Activated naive CD4-positive, alpha-beta T cell treated with anti-CD3 and anti-CD28 coated beads, Interleukin-2, amount 10 ng/mL, durations not matched to agents 7 days and 5 days (primary cell): ENCODE data around the gene RNF38.
"Not testable (repeated sequence)": the region's sequence is repeated elsewhere in the genome, so short reads cannot be mapped to it uniquely, and the experiment has no call there.

Experiments
- CTCF ChIA-PET: fragments of 350-600 bp; sonication (Branson Sonifier 250); formaldehyde crosslinking; loops from one replicate; lab custom pipeline; 2021; ENCODE audit warnings: antibody characterized with exemption; lab: Charles Lee
- DNase-seq: peaks from one replicate; pipeline ENCODE4 v3.0.0-alpha.2; 2020
- H3K27ac Mint-ChIP-seq: one replicate; pipeline ENCODE4 v1.8.0; 2021; ENCODE audit warnings: mild to moderate bottlenecking, moderate library complexity, mixed read lengths
- H3K27me3 Mint-ChIP-seq: one replicate; pipeline ENCODE4 v1.8.0; 2021; ENCODE audit warnings: mild to moderate bottlenecking, mixed read lengths
- H3K36me3 Mint-ChIP-seq: one replicate; pipeline ENCODE4 v1.8.0; 2021; ENCODE audit warnings: mixed read lengths
- H3K4me1 Mint-ChIP-seq: one replicate; pipeline ENCODE4 v1.8.0; 2021; ENCODE audit warnings: mixed read lengths
- H3K4me3 Mint-ChIP-seq: one replicate; pipeline ENCODE4 v1.8.0; 2021; ENCODE audit warnings: mild to moderate bottlenecking, moderate library complexity, mixed read lengths
- H3K9me3 Mint-ChIP-seq: one replicate; pipeline ENCODE4 v1.8.0; 2021; ENCODE audit warnings: mixed read lengths

RNF38 gene

GRCh38 chr9:36316611-36317317 lies 83.3 kb downstream of the RNF38 start:
- Mint-ChIP-seq H3K36me3 (no peaks in the 10 kb centered on the region), H3K4me1 (no peaks in the 10 kb centered on the region), H3K27me3 (peaks cover 25% of the 10 kb centered on the region), H3K27ac (no peak overlapping the region), H3K9me3 (no peaks in the 10 kb centered on the region), H3K4me3 (no peak overlapping the region)
- no peak for DNase-seq
- CTCF ChIA-PET = no interaction called here

GRCh38 chr9:36316049-36316448 lies 84.0 kb downstream of the RNF38 start:
- Mint-ChIP-seq H3K36me3 (no peaks in the 10 kb centered on the region), H3K27me3 (peaks cover 25% of the 10 kb centered on the region), H3K27ac (no peak overlapping the region), H3K4me1 (no peaks in the 10 kb centered on the region), H3K9me3 (no peaks in the 10 kb centered on the region), H3K4me3 (no peak overlapping the region)
- CTCF ChIA-PET = no interaction called here
- DNase-seq = no peak

GRCh38 chr9:36315283-36315682 lies 84.8 kb downstream of the RNF38 start:
- H3K27me3 Mint-ChIP-seq = peaks cover 25% of the 10 kb centered on the region
- no peaks in the 10 kb centered on the region for H3K9me3 Mint-ChIP-seq
- no peaks in the 10 kb centered on the region for H3K36me3 Mint-ChIP-seq
- CTCF ChIA-PET = interaction anchor here (1.6 kb wide), 1 partner anchor 13 kb away, joined by 7 read pairs; no protein-coding TSS in a partner anchor
- H3K27ac Mint-ChIP-seq = no peak overlapping the region
- DNase-seq = no peak
- H3K4me3 Mint-ChIP-seq = no peak overlapping the region
- H3K4me1 Mint-ChIP-seq = no peaks in the 10 kb centered on the region

- Mint-ChIP-seq H3K27me3 (peaks cover 25% of the 10 kb centered on the region), H3K36me3 (no peaks in the 10 kb centered on the region), H3K4me1 (no peaks in the 10 kb centered on the region), H3K4me3 (no peak overlapping the region), H3K9me3 (no peaks in the 10 kb centered on the region), H3K27ac (no peak overlapping the region)
- CTCF ChIA-PET = interaction anchor here (0.8 to 1.6 kb wide), 2 partner anchors 14 to 66 kb away, joined by 4 to 7 read pairs; no protein-coding TSS in a partner anchor
- no peak for DNase-seq
Measured at GRCh38 chr9:36314740-36315139, 85.3 kb downstream of the RNF38 start.

- no peak overlapping the region for H3K27ac Mint-ChIP-seq
- peaks cover 4% of the 10 kb centered on the region for H3K27me3 Mint-ChIP-seq
- CTCF ChIA-PET = interaction anchor here (0.7 to 1.5 kb wide), 2 partner anchors 22 to 24 kb away, joined by 3 to 7 read pairs; no protein-coding TSS in a partner anchor
- peaks cover 17% of the 10 kb centered on the region for H3K4me1 Mint-ChIP-seq
- no peaks in the 10 kb centered on the region for H3K9me3 Mint-ChIP-seq
- DNase-seq = no peak
- H3K4me3 Mint-ChIP-seq = no peak overlapping the region
- H3K36me3 Mint-ChIP-seq = no peaks in the 10 kb centered on the region
Measured at GRCh38 chr9:36306471-36307306, 93.4 kb downstream of the RNF38 start.

GRCh38 chr9:36304366-36304765 lies 95.7 kb downstream of the RNF38 start:
- DNase-seq, H3K36me3 Mint-ChIP-seq, H3K27ac Mint-ChIP-seq, H3K4me3 Mint-ChIP-seq, H3K27me3 Mint-ChIP-seq, H3K9me3 Mint-ChIP-seq: not testable (repeated sequence)
- peaks cover 17% of the 10 kb centered on the region for H3K4me1 Mint-ChIP-seq
- CTCF ChIA-PET = interaction anchor here (1.6 kb wide), 1 partner anchor 24 kb away, joined by 6 read pairs; no protein-coding TSS in a partner anchor

GRCh38 chr9:36301227-36301626 lies 98.8 kb downstream of the RNF38 start:
- no peaks in the 10 kb centered on the region for H3K36me3 Mint-ChIP-seq
- DNase-seq = no peak
- CTCF ChIA-PET = no interaction called here
- no peaks in the 10 kb centered on the region for H3K9me3 Mint-ChIP-seq
- H3K4me3 Mint-ChIP-seq = no peak overlapping the region
- H3K27me3 Mint-ChIP-seq = peaks cover 4% of the 10 kb centered on the region
- no peak overlapping the region for H3K27ac Mint-ChIP-seq
- peaks cover 5% of the 10 kb centered on the region for H3K4me1 Mint-ChIP-seq

GRCh38 chr9:36298566-36298965 lies 101.5 kb downstream of the RNF38 start:
- H3K4me1 Mint-ChIP-seq = no peaks in the 10 kb centered on the region
- H3K36me3 Mint-ChIP-seq = no peaks in the 10 kb centered on the region
- H3K9me3 Mint-ChIP-seq = no peaks in the 10 kb centered on the region
- H3K4me3 Mint-ChIP-seq = no peak overlapping the region
- CTCF ChIA-PET = no interaction called here
- peaks cover 3% of the 10 kb centered on the region for H3K27me3 Mint-ChIP-seq
- DNase-seq = no peak
- no peak overlapping the region for H3K27ac Mint-ChIP-seq

GRCh38 chr9:36297798-36298197 lies 102.3 kb downstream of the RNF38 start:
- Mint-ChIP-seq H3K27me3 (no peaks in the 10 kb centered on the region), H3K36me3 (no peaks in the 10 kb centered on the region), H3K4me1 (no peaks in the 10 kb centered on the region), H3K4me3 (no peak overlapping the region), H3K9me3 (no peaks in the 10 kb centered on the region), H3K27ac (no peak overlapping the region)
- CTCF ChIA-PET = no interaction called here
- no peak for DNase-seq

- CTCF ChIA-PET, H3K27ac Mint-ChIP-seq: not testable (repeated sequence)
Measured at GRCh38 chr9:36294996-36295395, 105.1 kb downstream of the RNF38 start.

GRCh38 chr9:36293918-36294317 lies 106.2 kb downstream of the RNF38 start:
- no peaks in the 10 kb centered on the region for H3K36me3 Mint-ChIP-seq
- H3K9me3 Mint-ChIP-seq = no peaks in the 10 kb centered on the region
- no peaks in the 10 kb centered on the region for H3K4me1 Mint-ChIP-seq
- H3K27me3 Mint-ChIP-seq = peaks cover 6% of the 10 kb centered on the region
- DNase-seq = no peak
- H3K27ac Mint-ChIP-seq = no peak overlapping the region
- CTCF ChIA-PET = no interaction called here
- H3K4me3 Mint-ChIP-seq = no peak overlapping the region

More at GRCh38 chr9:36294996-36295395, 105.1 kb downstream of the RNF38 start:
- H3K36me3 Mint-ChIP-seq, H3K4me1 Mint-ChIP-seq, H3K27me3 Mint-ChIP-seq, H3K9me3 Mint-ChIP-seq, H3K4me3 Mint-ChIP-seq, DNase-seq: not testable (repeated sequence)

GRCh38 chr9:36293171-36293570 lies 106.9 kb downstream of the RNF38 start:
- CTCF ChIA-PET = no interaction called here
- Mint-ChIP-seq H3K9me3 (no peaks in the 10 kb centered on the region), H3K27ac (no peak overlapping the region), H3K4me3 (no peak overlapping the region), H3K4me1 (no peaks in the 10 kb centered on the region), H3K36me3 (no peaks in the 10 kb centered on the region), H3K27me3 (peaks cover 9% of the 10 kb centered on the region)
- DNase-seq = no peak

GRCh38 chr9:36292641-36293040 lies 107.4 kb downstream of the RNF38 start:
- no peaks in the 10 kb centered on the region for H3K4me1 Mint-ChIP-seq
- no peak for DNase-seq
- H3K4me3 Mint-ChIP-seq = no peak overlapping the region
- no peak overlapping the region for H3K27ac Mint-ChIP-seq
- no peaks in the 10 kb centered on the region for H3K9me3 Mint-ChIP-seq
- H3K36me3 Mint-ChIP-seq = no peaks in the 10 kb centered on the region
- peaks cover 10% of the 10 kb centered on the region for H3K27me3 Mint-ChIP-seq
- CTCF ChIA-PET = no interaction called here

- Mint-ChIP-seq H3K4me1 (no peaks in the 10 kb centered on the region), H3K36me3 (no peaks in the 10 kb centered on the region), H3K4me3 (no peak overlapping the region), H3K27ac (no peak overlapping the region), H3K27me3 (peaks cover 10% of the 10 kb centered on the region), H3K9me3 (no peaks in the 10 kb centered on the region)
- no peak for DNase-seq
- CTCF ChIA-PET = no interaction called here
Measured at GRCh38 chr9:36290996-36291395, 109.1 kb downstream of the RNF38 start.
